Articular chondrocyte of knee joint (primary cell): ENCODE measurements around the gene SLC24A4. TPM values are rescaled to one million over a fixed set of nuclear protein-coding genes. Genes with fewer than 3 reads are reported as not detected.

Experiments used
- total RNA-seq: library from RNA; depleted of rRNA; stranded (reverse); fragments of >200 nt; gene quantifications from 2 replicates; pipeline ENCODE4 v1.2.3, GENCODE V29; 2012

SLC24A4 gene, protein sequence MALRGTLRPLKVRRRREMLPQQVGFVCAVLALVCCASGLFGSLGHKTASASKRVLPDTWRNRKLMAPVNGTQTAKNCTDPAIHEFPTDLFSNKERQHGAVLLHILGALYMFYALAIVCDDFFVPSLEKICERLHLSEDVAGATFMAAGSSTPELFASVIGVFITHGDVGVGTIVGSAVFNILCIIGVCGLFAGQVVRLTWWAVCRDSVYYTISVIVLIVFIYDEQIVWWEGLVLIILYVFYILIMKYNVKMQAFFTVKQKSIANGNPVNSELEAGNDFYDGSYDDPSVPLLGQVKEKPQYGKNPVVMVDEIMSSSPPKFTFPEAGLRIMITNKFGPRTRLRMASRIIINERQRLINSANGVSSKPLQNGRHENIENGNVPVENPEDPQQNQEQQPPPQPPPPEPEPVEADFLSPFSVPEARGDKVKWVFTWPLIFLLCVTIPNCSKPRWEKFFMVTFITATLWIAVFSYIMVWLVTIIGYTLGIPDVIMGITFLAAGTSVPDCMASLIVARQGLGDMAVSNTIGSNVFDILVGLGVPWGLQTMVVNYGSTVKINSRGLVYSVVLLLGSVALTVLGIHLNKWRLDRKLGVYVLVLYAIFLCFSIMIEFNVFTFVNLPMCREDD
- under 0.01 TPM in 2 replicates for total RNA-seq

DNA sequence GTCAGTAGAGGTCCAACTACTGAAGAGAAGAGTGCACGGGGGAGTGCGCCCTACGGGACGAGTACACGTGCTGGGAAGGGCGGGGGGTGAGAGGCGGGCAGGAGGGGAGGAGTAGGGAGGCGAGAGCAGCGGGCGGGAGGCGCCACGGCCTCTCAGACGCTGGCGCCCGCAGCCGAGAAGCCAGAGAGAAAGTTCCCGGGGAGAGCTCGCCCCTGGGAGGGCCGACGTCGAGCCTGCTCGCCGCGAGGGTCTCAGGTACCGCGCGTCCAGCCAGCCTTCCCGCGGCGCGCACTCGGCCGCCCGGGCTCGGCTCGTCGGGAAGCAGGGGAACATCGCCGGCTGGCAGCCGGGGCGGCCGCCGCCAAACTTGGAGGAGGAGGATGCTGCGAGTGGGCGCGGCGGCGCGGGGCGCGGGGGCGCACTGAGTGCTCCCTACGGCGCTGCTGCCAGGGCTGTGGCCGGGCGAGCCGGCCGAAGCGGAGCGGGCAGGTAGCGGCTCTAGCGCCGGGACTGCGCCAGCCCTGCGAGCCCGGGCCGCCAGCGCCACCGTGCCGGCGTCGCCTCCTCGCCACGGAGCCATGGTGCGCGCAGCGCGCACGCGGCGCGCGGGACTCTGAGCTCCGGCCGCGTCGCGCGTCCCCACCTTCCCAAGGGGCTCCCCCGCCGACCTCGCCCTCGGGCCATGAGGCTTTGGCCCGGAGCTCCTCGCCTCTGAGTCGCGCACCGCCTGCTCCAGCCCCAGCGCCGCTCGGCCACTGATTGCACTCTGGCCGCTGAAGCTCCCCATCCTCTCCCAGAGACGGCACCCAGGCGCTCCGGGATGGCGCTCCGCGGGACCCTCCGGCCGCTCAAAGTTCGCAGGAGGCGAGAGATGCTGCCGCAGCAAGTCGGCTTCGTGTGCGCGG, at the start of gene SLC24A4:
Gene SLC24A4, plus strand, starts transcription at position 155 of the 905 bp plus-strand sequence. Its CDS starts 666 bp downstream, at position 821.

DNA sequence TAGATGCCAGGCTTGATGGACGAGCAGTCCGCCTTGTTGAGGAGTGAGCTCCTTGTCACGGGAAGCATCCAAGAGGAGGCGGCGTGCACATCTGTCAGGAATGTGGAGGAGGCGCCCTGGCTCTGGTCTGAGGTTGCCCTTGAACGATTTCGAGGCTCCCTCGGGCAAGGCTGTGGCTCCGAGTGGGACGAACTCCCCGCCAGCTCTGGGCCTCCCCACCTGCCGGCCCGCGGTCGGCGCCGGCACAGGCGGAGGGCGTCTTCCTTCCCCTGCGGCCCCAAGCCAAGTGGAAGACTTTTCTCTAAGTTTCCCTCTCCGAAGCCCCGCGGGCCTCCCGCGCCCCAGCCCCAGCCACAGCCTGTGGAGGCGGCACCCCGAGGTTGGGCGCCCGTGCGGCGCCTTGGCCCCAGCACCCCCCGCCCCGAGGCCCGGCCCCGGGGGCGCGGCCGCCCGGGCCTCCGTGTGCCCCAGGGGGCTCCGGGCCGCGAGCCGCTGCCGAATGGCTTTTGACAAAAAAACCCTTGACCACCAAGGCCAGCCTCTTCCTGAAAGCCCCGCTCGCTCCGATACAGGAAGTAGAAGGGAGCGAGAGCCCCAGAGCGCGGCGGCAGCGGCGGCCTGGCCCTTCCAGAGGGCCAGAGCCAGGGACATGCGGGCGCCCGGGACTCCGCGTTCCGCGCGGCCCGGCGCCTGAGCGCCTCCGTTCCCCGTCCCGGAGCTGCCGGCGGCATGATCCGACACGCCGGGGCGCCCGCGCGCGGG, 190.4 kb downstream of the SLC24A4 start, which contains the start of gene RIN3:
Gene RIN3, plus strand, starts transcription at position 578 of the 762 bp plus-strand sequence. Its CDS starts 152 bp downstream, at position 730.

Other genes with a start within 250 kb of the SLC24A4 start
- gene ATXN3, start 216.6 kb upstream of the SLC24A4 start, total RNA-seq, result 36.3 and 76.0 TPM in 2 replicates
- 200 and 309 TPM in 2 replicates for gene NDUFB1, start 201.5 kb upstream of the SLC24A4 start, total RNA-seq
- 45.7 and 68.2 TPM in 2 replicates for gene CPSF2, start 201.2 kb upstream of the SLC24A4 start, total RNA-seq
- gene RIN3, start 190.6 kb downstream of the SLC24A4 start, total RNA-seq, result 9.7 and 13.3 TPM in 2 replicates